HG03196 (cell line): ENCODE data around the gene AP5S1.

Experiments used
- ATAC-seq: cut with Tn5 transposase; IDR thresholded peaks from one replicate; pipeline ENCODE4 v1.9.1; 2021; ENCODE audit not compliant: unreplicated experiment

Gene AP5S1

DNA sequence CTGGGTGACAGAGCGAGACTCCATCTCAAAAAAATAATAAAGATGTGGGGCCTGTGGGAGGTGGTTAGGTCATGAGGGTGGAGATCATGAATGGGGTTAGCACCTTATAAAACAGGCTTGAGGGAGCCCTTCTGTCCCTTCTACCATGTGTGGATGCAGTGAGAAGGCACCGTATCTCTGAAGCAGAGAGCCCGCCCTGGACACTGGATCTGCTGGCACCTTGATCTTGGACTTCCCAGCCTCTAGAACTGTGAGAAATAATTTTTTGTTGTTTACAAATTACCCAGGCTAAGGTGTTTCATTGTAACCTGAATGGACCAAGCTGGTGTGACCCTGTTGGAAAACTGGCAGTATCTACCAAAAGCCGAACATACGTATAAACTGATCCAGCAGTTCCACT, 53.2 kb downstream of the AP5S1 start:
- no peak for ATAC-seq

- no peak for ATAC-seq
These were observed 54.0 kb downstream of the AP5S1 start for GRCh38 chr20:3874194-3874844.

DNA sequence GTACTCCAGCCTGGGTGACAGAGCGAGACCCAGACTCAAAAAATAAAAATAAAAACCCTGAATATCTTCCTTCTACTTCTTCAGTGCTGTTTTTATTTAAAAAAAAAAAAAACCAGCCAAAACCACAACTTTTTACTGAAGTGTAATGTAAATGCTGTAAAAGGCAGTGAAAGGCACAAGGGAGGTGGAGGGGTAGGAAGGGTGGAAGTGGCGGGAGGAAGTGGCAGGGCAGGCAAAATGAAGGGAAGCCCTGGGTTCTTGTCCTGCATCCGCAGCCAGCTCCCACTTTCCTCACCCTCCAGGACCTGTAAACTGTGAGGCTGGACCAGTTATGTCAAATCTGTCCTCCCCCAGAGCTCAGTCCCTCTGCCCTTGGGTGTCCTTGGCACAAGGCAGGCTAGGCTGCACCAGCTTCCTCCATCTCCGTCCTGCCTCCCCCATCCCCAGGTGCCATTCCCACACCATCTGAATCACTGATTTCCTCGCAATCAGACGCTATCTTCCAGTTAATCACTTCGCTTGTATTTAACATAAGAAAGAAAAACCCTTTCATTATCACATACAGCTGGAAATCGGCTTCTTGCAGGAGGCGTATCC, 55.1 kb downstream of the AP5S1 start:
- ATAC-seq: no peak

DNA sequence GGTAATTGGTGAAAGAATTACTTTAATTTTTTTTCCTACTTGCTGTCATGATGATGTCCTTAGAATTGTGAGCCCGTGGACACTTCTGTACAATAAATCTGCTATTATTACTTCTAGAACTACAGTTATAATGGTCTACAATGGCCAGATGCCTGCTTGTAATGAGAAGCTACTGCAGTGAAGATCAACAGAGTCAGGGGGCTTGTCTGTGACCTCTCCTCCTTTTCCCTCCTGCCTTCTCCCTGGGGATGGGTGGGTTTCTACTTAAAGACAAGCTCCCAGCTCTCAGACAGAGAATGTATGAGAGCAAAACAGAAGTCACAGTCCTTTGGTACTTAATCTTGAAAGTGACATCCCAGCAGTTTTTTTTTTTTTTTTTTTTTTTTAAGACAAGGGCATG, 55.7 kb downstream of the AP5S1 start:
- no peak for ATAC-seq

- ATAC-seq: no peak
These were observed 56.3 kb downstream of the AP5S1 start for GRCh38 chr20:3876676-3877075.
